GM18873 (cell line): ENCODE results near the gene DOCK4.

Source experiments
- ATAC-seq: cut with Tn5 transposase; IDR thresholded peaks from one replicate; pipeline ENCODE4 v1.9.1; 2021; ENCODE audit warnings: mild to moderate bottlenecking, moderate library complexity, moderate number of reproducible peaks; ENCODE audit not compliant: unreplicated experiment, low FRiP score

DOCK4 gene

DNA sequence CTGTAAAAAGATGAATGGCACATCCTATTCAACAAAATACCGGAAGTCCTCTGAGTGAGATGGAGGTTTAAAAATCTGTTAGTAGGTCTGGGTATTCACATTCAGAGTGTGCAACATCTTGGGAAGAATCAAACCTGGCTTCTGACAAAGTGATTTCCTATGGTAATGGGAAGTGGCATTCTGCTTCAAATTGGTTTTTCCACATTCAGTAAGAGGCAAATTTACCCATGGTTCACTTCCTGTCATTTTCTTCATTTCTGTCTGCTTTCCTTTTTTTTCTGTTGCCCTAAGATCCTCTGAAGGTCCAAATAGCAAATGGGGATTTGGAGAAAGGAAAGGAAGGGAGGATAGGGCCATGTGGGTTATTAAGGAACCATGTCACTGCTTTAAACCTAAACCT, 218.3 kb downstream of the DOCK4 start:
- ATAC-seq, result no peak

DNA sequence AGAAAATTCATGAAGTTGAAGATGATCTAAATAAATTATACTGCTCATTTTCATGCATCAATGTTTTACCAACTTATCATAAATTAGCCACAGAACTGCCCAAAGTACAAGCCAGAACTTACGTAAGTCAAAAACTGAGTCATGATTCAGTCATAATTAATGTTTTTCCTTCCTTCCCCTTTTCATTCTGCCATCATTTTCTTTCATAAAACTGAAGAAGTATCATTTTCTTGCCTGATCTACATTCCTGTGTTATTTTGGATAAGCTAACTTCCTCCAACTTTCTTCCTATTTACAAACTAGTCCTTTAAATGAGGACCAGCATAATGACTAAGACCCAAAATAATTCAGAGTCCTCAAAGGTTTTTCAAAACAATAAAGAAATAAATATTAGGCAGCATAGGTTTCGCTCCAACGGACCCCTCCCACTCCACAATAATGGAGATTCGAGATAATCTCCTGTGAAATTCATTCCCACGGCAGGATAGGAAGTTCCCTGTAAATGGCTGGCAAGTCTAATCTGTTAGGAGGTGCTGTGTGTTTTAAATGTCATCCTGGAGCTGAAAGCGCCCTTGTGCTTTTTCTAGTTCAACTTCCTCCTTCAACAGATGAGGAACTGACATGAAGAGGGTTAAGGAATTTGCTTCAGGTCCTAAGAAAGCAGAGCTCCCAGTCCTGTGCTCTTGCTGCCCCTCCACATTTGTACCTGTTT, 218.9 kb downstream of the DOCK4 start:
- ATAC-seq, result no peak

DNA sequence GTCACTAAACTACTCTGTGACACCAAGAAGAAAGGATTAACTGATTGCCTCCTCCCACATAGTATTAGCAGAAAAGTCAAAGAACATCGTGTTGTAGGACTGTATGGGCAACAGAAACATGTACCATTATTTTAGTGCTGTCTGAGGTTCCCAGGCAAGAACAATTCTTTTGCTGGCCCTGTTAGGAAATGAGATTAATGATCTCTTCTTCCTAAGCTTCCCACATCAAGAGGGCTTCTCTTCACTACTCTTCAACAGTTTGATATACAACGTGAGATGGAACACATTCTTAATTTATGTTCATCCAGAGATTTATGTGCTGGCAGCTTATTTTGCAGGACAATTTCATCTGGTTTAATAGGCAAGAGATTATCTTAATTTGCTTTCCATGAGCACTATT, 219.6 kb downstream of the DOCK4 start:
- no peak for ATAC-seq

DNA sequence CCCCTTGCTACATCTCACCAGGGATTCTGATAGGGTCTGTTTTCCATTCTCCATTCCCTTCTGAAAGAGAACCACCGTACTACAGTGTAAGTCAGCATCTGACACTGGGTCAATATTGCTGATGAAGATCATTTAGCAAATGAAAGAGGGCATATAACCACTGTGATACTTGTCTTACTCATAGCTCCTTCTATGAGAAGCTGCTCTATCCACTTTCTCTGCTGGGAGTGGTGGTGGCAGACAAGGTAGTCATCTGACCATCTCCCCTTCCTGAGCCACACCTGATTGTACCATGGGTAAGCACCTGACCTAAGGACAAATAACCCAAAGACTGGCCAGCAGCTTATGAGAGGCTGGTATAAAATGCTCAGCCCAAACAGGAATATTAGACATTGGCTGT, 220.4 kb downstream of the DOCK4 start:
- ATAC-seq, result no peak

DNA sequence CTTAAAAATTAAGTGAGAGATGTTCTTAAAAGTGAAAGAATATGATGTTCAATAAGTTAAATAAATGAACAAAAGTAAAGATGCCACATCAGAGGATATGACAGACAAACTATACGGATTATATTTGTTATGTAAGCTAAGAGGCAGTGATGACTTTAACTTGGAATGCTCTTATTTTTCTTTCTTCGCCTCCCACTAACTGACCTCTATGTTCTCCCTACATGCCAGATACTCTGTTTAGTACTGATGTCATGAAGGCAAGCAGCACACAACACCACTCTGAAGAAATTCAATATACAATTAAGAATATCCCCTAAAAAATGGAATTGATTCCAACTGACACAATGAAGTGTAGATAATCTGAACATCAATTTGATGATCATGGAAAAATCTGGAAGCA, 223.4 kb downstream of the DOCK4 start:
- ATAC-seq, result no peak

DNA sequence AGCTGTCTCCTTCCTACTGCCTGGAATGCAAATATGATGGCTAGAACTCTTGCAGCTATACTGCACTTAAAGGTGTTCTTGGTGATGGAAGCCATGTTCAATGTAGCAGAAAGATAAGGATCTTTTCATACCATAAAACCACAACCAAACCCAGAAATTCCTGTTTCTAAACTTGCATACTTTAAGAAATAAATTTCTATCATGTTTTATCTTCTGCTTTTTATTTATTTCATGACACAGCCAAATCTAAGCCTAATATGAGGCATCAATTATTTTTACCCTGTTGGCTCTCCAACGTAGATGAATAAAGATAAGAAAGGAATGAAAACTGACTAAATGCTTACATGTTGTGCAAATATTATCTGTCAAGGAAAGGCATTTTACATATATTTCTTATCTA, 224.1 kb downstream of the DOCK4 start:
- no peak for ATAC-seq

DNA sequence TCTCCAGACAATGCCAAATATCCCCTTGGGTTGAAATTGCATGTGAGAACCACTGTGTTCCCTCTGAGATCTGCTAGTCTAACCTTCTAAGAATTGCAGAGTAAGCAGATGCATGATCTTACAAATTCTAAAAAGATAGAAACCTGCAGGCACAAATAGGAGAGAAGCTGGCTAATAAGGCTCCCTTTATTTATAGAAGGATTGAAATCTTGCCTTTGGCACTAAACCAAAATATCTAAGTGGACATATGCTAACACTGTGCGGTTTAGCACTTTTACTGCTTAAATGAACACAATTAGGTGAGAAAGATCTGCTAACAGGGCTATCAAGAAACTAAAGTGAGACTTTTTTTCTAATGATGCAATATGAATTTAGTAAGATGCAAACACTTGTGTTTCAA, 225.5 kb downstream of the DOCK4 start:
- ATAC-seq, result no peak

DNA sequence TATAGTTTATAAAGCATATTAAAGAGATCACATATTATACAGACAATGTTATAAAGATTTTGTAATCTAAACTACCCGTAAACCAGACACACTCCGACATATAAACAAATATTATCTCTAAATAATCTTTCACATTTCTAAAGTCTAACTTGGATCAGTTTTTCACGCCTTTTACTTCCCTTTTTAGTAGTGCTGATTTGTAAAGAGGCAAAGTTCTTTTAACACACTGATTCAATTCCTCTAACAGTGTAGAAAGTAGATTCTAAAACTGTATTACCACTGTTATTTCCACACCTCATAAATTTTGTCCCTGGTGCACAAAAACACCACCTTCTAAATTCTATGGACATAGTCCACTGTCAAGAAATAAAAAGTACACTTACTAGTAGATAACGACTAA, 230.9 kb downstream of the DOCK4 start:
- ATAC-seq, result no peak

DNA sequence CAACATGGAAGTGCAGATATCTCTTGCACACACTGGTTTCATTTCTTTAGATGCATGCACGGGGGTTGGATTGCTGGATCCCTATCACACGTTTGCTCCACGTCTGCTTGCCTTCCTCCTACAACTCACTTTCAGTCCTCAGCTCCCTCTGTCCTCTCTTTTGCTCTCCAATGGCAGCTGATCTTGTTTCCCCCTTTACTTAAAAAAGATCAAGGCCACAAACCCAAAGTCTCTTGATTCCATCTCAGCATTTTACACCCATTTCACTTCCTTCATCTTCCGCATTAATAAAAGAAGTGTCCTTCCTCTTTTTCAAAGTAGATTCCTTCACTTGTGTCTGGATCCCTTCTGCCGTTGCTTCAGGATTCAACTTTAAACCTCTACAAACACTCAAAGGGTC, 245.2 kb downstream of the DOCK4 start:
- no peak for ATAC-seq

DNA sequence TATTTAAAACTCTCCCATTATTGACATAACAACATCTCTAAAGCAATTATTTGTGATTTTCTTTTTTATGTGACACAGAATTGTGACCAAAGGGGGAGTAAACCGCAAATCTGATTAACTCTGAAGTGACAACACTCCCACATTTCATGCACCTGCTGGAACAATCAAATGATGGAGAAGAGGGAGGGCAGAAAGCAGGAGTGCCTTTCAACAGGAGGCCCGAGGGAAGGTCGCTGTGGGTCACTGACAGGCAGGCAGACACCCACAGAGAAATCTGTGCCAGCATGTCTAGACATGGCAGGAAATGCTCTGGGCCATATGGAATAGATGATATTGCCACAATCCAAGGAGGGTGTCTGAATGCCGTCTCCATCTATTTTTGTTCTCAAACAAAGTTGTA, 247.3 kb downstream of the DOCK4 start:
- ATAC-seq, result no peak

DNA sequence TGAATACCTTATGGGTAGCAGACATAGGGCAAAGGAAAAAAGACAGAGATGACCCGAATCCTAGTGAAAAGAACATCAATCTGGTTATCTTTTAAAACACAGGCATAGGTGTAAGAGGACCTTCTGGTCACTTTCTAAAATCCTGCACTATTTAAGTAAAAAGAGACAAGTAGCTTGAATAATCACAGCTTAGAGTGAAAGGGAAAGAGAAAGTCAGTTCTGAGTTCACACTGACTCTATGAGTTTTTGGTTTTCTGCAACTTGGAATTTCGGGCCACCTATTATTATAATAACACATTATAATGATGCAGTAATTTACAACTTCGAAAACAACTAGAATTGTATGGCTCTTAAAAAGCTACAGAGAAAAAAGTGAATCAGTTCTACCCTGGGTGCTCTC, 247.8 kb downstream of the DOCK4 start:
- ATAC-seq, result no peak

DNA sequence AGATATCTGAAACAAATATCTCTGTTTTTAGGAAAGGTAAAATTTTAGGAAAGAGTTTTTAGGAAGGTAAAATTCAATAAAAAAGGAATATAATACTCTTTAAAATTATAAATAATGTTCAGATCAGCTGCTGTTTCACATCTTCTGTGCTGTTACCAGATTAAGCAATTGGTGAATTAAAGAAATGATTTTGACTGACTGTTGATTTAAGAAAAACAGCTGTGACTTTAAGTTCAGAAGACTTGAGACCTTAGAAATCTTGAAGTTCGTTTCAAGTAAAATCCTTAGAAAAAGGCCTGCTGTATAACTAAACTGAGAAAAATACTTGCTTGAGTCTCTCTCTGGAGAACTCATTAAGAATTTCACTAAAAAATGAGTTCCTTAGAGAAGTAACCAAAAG, 250.6 kb downstream of the DOCK4 start:
- ATAC-seq, result no peak

DNA sequence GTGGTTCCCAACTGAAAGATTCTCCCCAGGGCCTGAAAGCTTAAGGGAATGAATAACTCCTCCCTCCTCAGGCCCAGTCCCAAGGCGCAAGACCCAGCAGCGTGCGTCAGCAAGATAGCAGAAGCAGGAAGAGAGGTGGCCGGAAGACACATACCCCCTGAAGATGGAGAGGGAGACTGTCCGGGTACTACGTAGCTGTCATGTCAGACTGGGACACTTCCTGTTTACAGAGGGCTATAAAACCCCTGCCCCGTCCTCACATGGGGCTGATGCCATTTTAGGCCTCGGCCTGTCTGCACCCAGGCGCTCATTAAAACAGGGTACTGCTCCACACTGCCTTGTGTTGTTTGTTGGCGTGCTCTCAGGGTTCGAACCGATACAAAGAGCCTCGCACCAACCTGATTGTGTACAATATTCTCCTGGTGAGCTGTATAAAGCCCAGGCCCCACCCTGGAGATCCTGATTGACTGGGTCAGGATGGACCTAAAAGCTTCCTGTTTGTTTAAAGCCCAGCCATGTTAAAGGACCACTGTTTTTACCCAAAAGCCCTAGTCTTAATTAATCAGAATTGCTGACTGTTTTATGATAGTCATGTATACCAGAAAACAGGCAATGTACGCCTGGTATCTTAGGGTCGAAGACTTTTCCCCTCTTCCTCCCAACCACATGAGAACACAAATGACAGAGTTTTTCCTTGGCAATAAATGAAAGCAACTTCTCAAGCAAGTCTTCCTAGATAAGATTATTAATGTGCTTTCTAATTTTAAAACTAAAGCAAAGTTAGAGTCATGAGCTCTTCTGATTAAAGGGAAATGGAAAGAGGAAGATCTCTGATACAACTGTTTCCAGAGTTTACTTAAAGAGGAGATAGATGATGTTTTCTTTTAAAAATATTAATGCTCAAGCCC, 251.5 kb downstream of the DOCK4 start:
- ATAC-seq, result no peak

DNA sequence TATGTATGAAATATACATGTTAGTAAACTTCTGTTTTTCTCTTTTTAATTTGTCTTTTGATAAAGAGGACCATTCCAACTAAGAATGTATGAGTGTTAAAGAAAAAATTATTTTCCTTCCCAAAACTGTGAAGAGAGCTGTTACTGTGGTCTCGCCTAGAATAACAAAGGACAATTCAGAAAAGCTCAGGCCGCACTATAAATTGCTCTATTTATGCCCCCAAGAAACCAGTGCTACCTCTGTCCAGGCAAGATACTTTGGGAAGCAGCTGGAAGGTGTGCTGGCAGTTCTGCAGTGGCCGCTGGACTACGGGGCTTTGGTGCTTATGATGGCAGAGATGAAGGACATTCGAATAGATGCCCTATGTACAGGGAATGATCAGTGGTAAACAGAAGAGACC, 252.1 kb downstream of the DOCK4 start:
- no peak for ATAC-seq

DNA sequence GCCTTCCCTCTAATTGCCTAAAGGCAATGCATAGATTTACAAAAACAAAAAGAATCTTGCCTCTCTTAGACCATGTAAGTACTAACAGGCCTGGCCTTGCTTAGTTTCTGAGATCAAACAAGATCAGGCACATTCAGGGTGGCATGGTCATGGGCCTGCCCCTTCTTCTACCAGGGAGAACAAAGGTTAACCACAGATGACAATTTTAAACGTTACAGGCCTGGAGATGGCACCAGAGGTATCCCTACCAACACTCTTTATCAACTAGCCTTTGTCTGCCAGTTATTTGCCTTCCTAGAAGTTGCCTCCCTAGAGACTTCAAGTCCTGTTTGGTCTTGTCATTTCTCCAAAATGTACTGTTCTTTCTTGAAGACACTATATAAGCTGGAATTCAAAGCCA, 252.6 kb downstream of the DOCK4 start:
- no peak for ATAC-seq

DNA sequence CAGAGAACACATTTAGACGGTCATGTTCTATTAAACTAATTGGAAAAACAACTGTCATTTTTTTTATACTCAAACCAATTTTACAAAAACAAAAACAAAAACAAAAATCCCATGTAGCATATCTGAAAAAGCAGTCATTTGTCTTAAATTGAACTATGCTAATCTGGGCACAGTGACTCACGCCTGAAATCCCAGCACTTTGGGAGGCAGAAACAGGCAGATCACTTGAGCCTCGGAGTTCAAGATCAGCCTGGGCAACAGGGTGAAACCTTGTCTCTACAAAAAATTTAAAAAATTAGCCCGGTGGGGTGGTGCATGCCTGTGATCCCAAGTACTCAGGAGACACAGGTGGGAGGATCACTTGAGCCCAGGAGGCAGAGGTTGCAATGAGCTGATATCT, 253.4 kb downstream of the DOCK4 start:
- ATAC-seq, result no peak

DNA sequence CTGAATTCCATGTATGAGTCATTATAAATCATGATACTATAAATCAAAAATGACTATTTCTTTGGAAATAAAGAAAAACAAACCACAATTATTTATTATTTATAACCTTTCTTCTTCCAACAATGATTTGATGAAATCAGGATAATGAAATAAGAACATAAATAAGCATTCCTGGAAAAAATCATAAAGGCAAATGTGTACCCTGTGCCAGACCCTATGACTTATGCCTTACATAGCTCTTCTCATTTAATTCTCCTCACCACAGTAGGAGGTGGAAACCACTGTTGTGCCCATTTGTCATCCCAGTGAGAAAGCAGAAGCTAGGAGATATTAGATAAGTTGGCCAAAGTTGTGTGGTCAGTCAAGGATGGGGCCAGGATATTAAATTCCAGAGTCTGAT, 255.1 kb downstream of the DOCK4 start:
- ATAC-seq, result no peak

DNA sequence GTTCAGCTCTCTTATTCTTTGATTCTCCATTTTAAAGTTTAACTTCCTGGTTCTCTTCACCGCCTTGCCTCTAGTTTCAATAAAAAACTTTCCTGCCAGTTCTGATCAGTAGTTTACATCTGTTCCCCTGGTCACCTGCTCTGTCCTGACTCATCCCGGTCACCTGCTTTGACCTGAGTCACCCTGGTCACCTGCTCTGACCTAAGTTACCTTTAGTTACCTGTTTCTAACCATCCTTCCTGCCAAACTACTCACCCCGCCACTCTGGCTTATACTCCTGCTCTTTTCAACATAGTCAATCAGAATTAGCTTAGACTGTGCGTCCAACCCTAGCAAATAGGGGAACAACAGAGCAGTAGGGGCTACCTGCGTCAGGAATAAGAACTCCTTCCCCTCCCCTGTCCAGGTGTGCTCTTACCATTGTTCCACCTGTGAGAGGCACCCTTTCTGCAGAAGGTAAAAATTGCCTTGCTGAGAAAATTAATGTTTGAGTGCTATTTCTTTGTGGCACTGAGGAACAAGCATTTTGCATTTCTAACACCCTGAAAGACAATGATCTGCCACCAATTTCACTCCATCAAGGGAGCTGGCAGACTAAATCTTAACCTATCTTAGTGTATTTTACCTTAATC, 263.6 kb downstream of the DOCK4 start:
- ATAC-seq, result no peak

DNA sequence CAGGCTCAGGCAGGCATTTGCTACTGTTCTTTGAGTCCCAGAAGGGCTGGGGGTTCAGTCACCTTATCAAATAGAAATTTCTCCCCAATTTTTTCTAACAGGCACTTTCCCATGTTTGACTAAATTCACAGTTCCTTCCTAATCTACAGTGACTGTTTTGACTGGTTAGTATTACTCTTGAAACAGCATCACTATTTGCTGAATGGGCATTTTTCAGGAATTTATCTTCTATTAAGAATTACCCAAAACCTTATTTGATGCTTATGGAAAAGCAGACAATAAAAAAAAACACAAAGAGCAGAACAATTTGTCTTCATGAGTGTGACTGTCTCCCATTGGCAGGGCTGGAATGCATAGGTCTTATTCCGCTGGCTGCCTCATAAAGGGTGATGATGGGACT, 269.0 kb downstream of the DOCK4 start:
- no peak for ATAC-seq

DNA sequence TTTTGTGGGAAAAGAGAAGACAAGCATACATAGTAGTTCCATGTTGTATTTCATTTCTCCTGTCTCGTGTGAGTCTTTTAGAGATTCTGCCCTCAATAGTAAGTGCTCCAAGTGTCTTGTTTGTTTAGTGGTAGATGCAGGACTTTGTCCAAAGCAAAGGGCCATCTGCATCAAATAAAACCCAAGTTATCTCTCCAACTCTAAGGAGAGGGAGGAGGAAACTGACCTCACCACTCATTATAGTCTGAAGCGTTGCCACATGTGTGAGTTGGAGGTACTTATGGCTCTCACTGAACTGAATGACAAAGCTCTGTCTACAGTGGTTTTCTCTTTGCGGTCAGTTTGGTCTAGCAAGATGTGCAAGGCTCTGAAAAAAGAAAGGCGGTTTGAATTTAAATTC, 272.6 kb downstream of the DOCK4 start:
- no peak for ATAC-seq

DNA sequence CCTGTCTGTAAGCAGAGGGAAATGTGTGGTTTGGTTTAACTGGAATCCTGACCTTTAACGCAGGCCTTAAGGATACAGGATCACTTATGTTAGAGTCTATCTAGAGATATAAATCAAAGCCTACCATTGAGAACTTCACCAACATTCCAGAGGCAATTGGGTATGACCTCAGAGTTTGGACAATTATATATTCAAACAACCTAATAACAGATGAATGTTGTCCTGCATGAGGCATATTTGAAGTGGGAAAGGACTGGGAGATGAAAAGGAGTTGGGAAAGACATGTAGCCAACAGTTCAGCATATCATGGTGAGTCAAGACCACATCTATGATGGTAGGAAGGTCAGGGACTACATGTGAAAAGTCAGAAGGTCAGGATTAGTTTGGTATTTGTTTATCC, 274.2 kb downstream of the DOCK4 start:
- no peak for ATAC-seq
